HL-60/S4 treated with phorbol 12-myristate 13-acetate at 8.2 ng/mL for 4 days and 3 days (cell line): Measurements from ENCODE around the gene ADAMTS3.

Experiments
- in situ Hi-C: fragments of 300-500 bp; cut with MboI; formaldehyde crosslinking; loops from 2 replicates; pipeline ENCODE4 v1.15.0; 2022; ENCODE audit warnings: low sequenced_read_pairs

Gene ADAMTS3

GRCh38 chr4:72422416-72422815, 146.6 kb downstream of the ADAMTS3 start:
- in situ Hi-C loops, result no loop called here

- in situ Hi-C loops, result no loop called here
Measured at GRCh38 chr4:72418458-72418857, 150.6 kb downstream of the ADAMTS3 start.

DNA sequence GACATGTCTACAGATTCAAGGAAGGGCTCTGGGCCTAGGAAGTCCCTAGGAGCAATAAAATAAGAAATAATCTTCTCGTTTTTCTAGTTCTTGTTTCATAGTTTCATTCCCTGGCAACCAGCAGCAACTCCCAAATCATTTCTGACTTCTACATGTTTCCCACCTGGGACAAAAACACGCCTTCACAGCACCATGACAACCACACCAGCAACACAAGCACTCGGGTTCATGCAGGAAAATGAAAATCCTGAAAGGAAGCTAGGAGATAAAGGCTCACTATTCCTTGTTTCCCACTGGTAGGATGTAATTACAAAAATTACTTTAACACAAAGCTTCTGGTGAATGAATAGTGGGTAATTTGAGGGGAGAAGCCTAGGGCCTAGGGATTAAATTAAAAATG, 158.9 kb downstream of the ADAMTS3 start:
- in situ Hi-C loops, result no loop called here

DNA sequence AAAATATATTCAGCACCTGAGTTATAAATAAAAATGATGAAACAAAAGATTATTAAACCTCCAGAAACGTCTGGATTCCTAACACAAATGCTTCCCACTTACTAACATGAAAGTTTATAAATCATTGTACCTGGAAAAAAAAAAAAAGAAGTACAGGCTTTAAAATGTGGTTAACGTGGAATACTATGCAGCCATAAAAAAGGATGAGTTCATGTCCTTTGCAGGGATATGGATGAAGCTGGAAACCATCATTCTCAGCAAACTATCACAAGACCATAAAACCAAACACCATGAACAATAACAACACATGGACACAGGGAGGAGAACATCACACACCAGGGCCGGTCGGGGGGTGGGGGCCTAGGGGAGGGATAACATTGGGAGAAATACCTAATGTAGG, 160.5 kb downstream of the ADAMTS3 start:
- in situ Hi-C loops, result no loop called here

DNA sequence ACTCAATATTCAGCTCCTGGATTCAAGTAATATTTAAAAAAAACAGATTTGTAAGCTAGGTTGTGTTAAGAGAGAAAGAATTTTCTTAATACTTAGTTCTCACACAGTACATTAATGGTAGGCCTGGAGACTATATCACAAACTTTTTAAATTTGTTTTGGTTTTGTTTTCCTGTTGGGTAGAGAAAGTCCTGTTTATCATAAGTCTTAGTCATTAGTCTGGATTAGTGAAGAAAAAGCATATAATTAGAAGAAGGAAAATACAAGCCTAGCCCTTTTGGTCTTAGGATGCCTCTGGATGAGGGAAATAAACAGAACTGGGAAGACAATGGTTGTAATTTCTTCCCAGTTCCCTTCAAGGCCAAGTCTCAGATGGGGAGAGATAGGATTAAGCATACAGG, 163.6 kb downstream of the ADAMTS3 start:
- in situ Hi-C loops, result no loop called here

GRCh38 chr4:72397314-72397713, 171.7 kb downstream of the ADAMTS3 start:
- in situ Hi-C loops, result no loop called here

DNA sequence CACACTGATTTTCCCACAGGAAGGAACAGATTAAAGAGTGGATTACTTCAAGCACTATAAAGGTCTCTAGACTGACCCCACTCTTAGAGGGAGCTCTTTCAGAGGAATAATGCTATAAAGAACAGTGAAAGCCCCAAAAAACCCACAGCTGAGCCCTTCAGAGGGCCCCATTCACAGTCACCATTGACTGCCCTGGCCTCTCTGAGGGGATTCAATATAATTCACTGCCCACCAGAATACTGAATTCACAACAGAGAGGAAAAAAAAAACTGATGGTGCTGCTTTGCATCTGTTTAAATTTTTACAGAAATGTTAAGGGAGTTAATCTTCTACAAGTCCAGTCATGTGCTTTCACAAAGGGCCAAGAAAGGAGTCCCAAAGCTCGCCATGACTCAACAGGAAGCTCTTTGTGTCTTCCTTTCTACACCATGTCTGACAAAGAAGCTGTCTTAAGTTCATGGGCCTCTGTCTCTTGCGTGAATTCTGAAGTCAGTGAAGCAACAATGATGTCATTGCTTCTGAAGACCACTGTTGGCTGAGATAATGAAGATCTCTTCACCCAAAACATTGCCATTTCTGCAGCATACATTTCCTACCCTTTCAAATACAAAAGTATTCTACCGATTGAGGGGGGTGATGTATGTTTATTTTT, 174.9 kb downstream of the ADAMTS3 start:
- in situ Hi-C loops, result no loop called here

- in situ Hi-C loops, result no loop called here
Measured at GRCh38 chr4:72391281-72391680, 177.7 kb downstream of the ADAMTS3 start.

- in situ Hi-C loops, result no loop called here
Measured at GRCh38 chr4:72390409-72390808, 178.6 kb downstream of the ADAMTS3 start.

GRCh38 chr4:72388521-72388920, 180.5 kb downstream of the ADAMTS3 start:
- in situ Hi-C loops, result no loop called here

GRCh38 chr4:72387959-72388358, 181.1 kb downstream of the ADAMTS3 start:
- in situ Hi-C loops, result no loop called here

DNA sequence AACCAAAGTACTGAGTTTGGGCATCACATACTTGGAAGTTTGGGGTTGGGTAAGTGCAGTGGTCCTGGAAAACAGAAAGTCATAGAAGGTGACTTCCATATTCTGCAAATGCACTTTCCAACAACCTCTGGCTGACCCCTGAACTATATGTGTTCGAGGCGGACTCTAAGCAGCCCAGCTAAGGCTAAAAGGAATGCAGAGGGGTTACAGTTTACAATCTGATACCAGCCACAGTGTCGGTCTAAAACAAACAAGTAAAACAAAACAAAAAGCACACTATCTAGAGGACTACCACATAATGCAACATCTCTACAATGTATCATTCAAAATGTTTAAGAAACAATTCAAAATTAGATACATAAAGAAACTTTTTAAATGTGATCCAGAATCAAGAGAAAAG, 185.6 kb downstream of the ADAMTS3 start:
- in situ Hi-C loops, result no loop called here

GRCh38 chr4:72378901-72379300, 190.1 kb downstream of the ADAMTS3 start:
- in situ Hi-C loops, result no loop called here

GRCh38 chr4:72377491-72378194, 191.4 kb downstream of the ADAMTS3 start:
- in situ Hi-C loops, result no loop called here

DNA sequence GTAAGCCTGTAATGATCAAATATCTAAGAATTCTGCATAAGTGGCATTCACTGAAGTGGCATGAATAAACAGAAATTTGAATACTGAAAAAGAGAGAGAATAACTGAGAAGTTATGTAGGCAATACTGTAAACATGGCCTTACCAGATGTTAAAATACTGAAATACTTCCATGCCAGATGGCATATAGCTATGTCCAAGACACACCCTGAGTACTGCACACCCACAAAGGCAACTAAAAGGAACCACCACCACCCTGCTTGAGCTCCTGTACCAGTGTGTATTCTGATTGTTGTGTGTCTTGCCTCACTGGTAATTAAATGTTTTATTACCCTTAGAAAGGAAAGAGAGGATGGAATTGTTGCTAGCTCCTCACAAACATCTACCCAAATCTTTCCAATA, 192.1 kb downstream of the ADAMTS3 start:
- in situ Hi-C loops, result no loop called here

GRCh38 chr4:72375073-72375736, 193.8 kb downstream of the ADAMTS3 start:
- in situ Hi-C loops, result no loop called here

GRCh38 chr4:72374159-72374558, 194.9 kb downstream of the ADAMTS3 start:
- in situ Hi-C loops, result no loop called here

GRCh38 chr4:72366601-72367000, 202.4 kb downstream of the ADAMTS3 start:
- in situ Hi-C loops, result no loop called here

DNA sequence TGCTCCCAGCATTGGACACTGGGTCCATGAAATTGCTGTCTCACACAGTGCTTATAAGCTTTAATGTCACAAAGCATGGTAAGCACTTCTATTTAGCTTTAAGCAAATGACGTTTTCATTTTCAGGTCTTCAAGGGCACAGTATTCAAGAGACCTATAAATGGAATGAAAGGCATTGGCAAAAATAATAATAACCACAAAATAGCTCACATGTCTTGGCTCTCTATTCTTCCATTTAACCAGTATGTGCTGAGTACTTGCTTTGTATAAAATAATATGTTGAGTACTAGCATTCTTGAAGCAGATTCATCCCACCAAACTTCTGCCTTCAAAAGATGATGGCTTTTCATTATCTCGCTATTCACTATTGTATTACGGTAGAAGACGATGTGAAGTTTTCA, 203.0 kb downstream of the ADAMTS3 start:
- in situ Hi-C loops, result no loop called here

GRCh38 chr4:72365016-72365415, 204.0 kb downstream of the ADAMTS3 start:
- in situ Hi-C loops, result no loop called here

GRCh38 chr4:72360075-72360474, 208.9 kb downstream of the ADAMTS3 start:
- in situ Hi-C loops, result no loop called here

DNA sequence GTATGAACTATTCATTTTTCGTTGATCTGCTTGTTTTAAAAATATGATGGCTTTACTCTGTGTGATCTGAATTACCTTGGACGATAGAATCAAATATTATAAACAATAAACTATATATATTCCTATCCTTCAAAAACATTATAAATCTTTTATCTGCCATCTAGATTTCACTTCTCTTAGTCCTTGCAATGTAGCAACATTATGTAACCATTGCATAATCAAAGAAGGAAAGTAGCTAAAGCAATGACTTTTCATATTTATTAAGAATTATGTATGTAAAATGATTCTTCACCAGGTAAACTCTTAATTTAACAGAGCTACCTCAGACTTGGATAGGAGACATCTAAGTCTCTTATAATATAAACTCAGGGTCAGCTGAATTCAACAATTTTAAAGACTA, 210.5 kb downstream of the ADAMTS3 start:
- in situ Hi-C loops, result no loop called here
